ENCODE measurements around the gene GINS1.

DNA sequence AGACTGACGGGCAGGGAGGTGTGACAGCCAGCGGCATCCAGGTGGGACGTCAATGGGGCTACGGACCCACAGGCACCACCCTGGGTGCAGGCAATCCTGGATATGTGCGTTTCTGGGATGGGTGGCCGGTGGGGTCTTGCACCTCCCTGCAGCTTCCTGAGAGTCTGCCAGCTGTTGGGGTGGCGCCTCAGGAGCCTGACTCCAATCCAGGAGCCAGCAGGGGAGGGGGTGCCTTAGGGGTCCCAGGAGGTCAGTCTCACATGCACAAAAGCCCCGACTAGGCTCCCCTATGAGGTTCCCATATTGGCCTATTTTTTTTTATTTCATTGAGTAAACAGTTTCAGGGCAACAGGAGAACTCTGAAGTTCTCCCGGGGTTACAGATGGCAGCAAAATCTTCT, 73.3 kb downstream of the GINS1 start:
- TF ChIP-seq, protein P1, sequence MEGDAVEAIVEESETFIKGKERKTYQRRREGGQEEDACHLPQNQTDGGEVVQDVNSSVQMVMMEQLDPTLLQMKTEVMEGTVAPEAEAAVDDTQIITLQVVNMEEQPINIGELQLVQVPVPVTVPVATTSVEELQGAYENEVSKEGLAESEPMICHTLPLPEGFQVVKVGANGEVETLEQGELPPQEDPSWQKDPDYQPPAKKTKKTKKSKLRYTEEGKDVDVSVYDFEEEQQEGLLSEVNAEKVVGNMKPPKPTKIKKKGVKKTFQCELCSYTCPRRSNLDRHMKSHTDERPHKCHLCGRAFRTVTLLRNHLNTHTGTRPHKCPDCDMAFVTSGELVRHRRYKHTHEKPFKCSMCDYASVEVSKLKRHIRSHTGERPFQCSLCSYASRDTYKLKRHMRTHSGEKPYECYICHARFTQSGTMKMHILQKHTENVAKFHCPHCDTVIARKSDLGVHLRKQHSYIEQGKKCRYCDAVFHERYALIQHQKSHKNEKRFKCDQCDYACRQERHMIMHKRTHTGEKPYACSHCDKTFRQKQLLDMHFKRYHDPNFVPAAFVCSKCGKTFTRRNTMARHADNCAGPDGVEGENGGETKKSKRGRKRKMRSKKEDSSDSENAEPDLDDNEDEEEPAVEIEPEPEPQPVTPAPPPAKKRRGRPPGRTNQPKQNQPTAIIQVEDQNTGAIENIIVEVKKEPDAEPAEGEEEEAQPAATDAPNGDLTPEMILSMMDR (IDR thresholded peaks at IDR 0.05; ENCODE audit: control extremely low read depth in 1 of 3, insufficient read depth in 1 of 3, low read depth in 1 of 3, low read length in 3 of 3) = no peak
- TF ChIP-seq PHF8 (conservative IDR thresholded peaks at IDR 0.05; ENCODE audit: low read depth, low read length) = no peak
- TF ChIP-seq ASH2L (IDR thresholded peaks at IDR 0.05; ENCODE audit: low read length) = no peak
- no peak for TF ChIP-seq HDAC2 (IDR thresholded peaks at IDR 0.05; ENCODE audit: borderline replicate concordance in 1 of 2, low read depth in 2 of 2, low read length in 2 of 2)
- no peak for TF ChIP-seq POLR2AphosphoS5 (IDR thresholded peaks at IDR 0.05; ENCODE audit: low read depth, low read length)
- no peak for TF ChIP-seq GABPA (IDR thresholded peaks at IDR 0.05; ENCODE audit: borderline replicate concordance, insufficient read depth, low read length)
- TF ChIP-seq POLR2A (IDR thresholded peaks at IDR 0.05; ENCODE audit: control extremely low read depth in 1 of 2, low read depth in 2 of 2, low read length in 2 of 2) = no peak
- TF ChIP-seq GTF2F1 (IDR thresholded peaks at IDR 0.05; ENCODE audit: borderline replicate concordance, low read depth, low read length) = no peak
- no peak for TF ChIP-seq EP300 (IDR thresholded peaks at IDR 0.05; ENCODE audit: borderline replicate concordance in 1 of 2, low read depth in 2 of 2, low read length in 2 of 2)

Measured in H1 (cell line).